Stomach (tissue), 9 donors: ENCODE results near the gene ADH5. TPM values are rescaled to one million over a fixed set of nuclear protein-coding genes. Genes with fewer than 3 reads are reported as not detected.

ENCODE experiments used
- DNase-seq, 2 donors: peaks; one replicate each; pipeline versions ENCODE4 v3.0.0 to v3.0.0-alpha.2; 2013 to 2019
- H3K27ac ChIP-seq, 5 donors: fragments of 200-600 bp in 4 of 5; sonication (generic) in 4 of 5; one replicate each; pipeline ENCODE4 v1.5.1; 2013 to 2019; ENCODE audit warnings: mild to moderate bottlenecking in 1 of 5, moderate library complexity in 1 of 5
- H3K27me3 ChIP-seq, 3 donors: fragments of 200-600 bp; sonication (generic); one replicate each; pipeline ENCODE4 v1.5.1; 2017 to 2019; ENCODE audit warnings: mixed run types in 1 of 3
- H3K36me3 ChIP-seq, 4 donors: fragments of 200-600 bp; sonication (generic); 1 replicate in 3 of 4; 2 replicates in 1 of 4; pipeline ENCODE4 v1.5.1; 2016 to 2019
- H3K4me1 ChIP-seq, 4 donors: fragments of 200-600 bp; sonication (generic); one replicate each; pipeline ENCODE4 v1.5.1; 2016 to 2019
- H3K4me3 ChIP-seq, 4 donors: fragments of 200-600 bp; sonication (generic) in 3 of 4; one replicate each; pipeline ENCODE4 v1.5.1; 2016 to 2019; ENCODE audit warnings: mild to moderate bottlenecking in 1 of 4
- H3K9me3 ChIP-seq, 4 donors: fragments of 200-600 bp; sonication (generic); one replicate each; pipeline ENCODE4 v1.5.1; 2016 to 2019
- EP300 ChIP-seq: sonication (generic); formaldehyde crosslinking; IDR thresholded peaks from one replicate; pipeline ENCODE4 v1.6.1; 2017; ENCODE audit warnings: antibody characterized with exemption
- POLR2A ChIP-seq, 4 donors: fragments of 450-650 bp; IDR thresholded peaks; one replicate each; pipeline ENCODE4 v1.6.1; 2016; ENCODE audit warnings: antibody characterized with exemption in 4 of 4, control low read depth in 2 of 4, mild to moderate bottlenecking in 1 of 4, moderate library complexity in 1 of 4
- POLR2AphosphoS5 ChIP-seq, 3 donors: sonication (generic); formaldehyde crosslinking; IDR thresholded peaks; one replicate each; pipeline ENCODE4 v1.6.1; 2016; ENCODE audit warnings: antibody characterized with exemption in 3 of 3
- WGBS, 5 donors: extraction: QIAGEN DNeasy Blood & Tissue Kit in 3 of 5; methylation state at CpG; one replicate each; pipeline versions ENCODE4 v1.1.5 to v1.1.7; 2013 to 2018; 5-methylcytosine and 5-hydroxymethylcytosine counted together
- intact Hi-C: fragments of 100-400 bp; cut with DNase I; formaldehyde crosslinking; loops from one replicate; pipeline ENCODE4 v1.15.1; 2023; ENCODE audit warnings: low total_unique reads
- polyA plus RNA-seq, 3 donors: library from polyadenylated mRNA; stranded (reverse); fragments of 200-250 nt; gene quantifications; one replicate each; pipeline ENCODE4 v1.2.3, GENCODE V29; 2013
- total RNA-seq, 5 donors: library from RNA; depleted of rRNA; stranded (reverse); fragments of >200 nt; gene quantifications; one replicate each; pipeline versions ENCODE4 v1.1.0 to v1.2.3, GENCODE V29; 2014 to 2016
- TF ChIP-seq, protein P1 (sequence below), 7 experiments: fragments of 450-650 bp in 4 of 7; fragments of 200-600 bp in 3 of 7; sonication (generic) in 3 of 7; IDR thresholded peaks; one replicate each; pipeline ENCODE4 v1.5.1; 2016 to 2019; ENCODE audit warnings: antibody characterized with exemption in 7 of 7, control low read depth in 2 of 7, mild to moderate bottlenecking in 1 of 7
- donor health status: healthy with polysubstance abuse.
- donor health status: Bipolar disorder and iron deficiency.
- donor health status: healthy.

The ADH5 gene
- total and polyA plus RNA-seq, 8 donors = 63.0 to 162 (median 136) TPM

DNA sequence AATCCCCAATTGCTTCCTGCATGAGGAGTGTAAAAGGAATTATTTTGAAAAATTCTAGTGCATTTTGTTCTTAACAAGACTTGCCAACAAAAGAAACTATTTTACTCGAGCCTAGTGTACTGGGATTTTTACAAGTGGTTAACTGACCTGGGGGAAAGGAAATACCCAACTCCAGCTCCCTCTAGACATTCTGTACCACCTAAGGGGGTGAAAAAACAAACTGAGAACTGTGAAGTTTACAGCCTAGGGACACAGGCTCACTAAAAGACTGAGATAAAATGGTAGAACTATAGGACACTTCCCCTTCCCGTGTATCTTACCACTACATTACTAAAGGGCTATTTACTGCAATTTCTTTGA, 2.6 kb upstream of the ADH5 start:
- TF ChIP-seq EP300 (no peak), POLR2AphosphoS5 (IDR thresholded peaks at IDR 0.05) (no peak), POLR2A (IDR thresholded peaks at IDR 0.05) (no peak)
- TF ChIP-seq, protein P1, sequence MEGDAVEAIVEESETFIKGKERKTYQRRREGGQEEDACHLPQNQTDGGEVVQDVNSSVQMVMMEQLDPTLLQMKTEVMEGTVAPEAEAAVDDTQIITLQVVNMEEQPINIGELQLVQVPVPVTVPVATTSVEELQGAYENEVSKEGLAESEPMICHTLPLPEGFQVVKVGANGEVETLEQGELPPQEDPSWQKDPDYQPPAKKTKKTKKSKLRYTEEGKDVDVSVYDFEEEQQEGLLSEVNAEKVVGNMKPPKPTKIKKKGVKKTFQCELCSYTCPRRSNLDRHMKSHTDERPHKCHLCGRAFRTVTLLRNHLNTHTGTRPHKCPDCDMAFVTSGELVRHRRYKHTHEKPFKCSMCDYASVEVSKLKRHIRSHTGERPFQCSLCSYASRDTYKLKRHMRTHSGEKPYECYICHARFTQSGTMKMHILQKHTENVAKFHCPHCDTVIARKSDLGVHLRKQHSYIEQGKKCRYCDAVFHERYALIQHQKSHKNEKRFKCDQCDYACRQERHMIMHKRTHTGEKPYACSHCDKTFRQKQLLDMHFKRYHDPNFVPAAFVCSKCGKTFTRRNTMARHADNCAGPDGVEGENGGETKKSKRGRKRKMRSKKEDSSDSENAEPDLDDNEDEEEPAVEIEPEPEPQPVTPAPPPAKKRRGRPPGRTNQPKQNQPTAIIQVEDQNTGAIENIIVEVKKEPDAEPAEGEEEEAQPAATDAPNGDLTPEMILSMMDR (IDR thresholded peaks at IDR 0.05) = no peak
- Histone ChIP-seq H3K4me3 (no peak overlapping the region), H3K27me3 (no peaks in the 10 kb centered on the region), H3K36me3 (no peaks in the 10 kb centered on the region), H3K27ac (no peak overlapping the region), H3K9me3 (no peaks in the 10 kb centered on the region), H3K4me1 (peaks cover 11 to 38% (median 25%) of the 10 kb centered on the region in 4 donors)
- intact Hi-C loops = no loop called here
- DNase-seq = no peak
- WGBS, 5 donors = 46 to 60% (median 55%) methylated on average over 2 of the region's 2 CpGs

DNA sequence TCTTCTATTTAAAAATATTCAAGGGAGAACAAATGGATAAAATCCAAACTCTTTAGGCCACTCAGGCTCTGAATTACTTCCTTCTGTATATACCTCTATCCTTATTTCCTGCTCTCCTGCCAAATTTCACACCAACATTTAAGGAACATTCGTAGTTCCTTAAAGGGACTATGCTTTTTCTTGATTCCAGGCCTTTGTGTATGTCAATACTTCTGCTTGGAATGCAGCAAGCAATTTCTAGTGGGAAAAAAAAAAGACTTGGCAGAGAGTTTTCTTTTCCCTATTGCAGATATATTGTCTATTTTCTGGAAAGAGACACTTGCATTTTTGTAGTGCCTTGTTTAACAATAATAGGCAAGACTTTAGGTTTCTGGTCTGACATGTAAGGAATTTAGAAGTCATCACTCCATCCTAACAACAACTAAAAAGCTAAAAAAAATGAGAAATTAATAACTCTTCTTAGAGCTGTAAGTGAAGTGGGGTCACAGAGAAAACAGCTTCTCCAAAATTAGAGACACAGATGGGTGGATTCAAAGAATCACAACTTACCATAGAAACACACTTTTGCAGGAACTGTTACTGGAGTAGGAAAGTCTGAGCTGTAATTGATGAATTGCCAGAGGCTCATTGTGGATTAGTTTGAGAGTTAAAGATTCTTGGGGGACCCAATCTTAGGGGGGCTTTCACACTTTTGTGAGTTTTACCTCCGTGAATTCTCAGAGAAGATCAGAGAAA, 2.1 kb upstream of the ADH5 start:
- Histone ChIP-seq H3K27me3 (no peaks in the 10 kb centered on the region), H3K4me1 (peaks cover 11 to 43% (median 29%) of the 10 kb centered on the region in 4 donors), H3K9me3 (no peaks in the 10 kb centered on the region), H3K27ac (peak overlapping the region in 1 of 5 donors; percentile 16), H3K36me3 (peaks cover 0 to 1% (median under 1%) of the 10 kb centered on the region in 4 donors), H3K4me3 (peak overlapping the region in 2 of 4 donors; percentile 75 to 83)
- no peak for TF ChIP-seq EP300
- no peak for TF ChIP-seq POLR2AphosphoS5 (IDR thresholded peaks at IDR 0.05)
- TF ChIP-seq POLR2A (IDR thresholded peaks at IDR 0.05) = no peak
- TF ChIP-seq, protein P1 (IDR thresholded peaks at IDR 0.05) = no peak
- intact Hi-C loops = no loop called here
- 65 to 81% (median 69%) methylated on average over 2 of the region's 2 CpGs for WGBS, 5 donors
- DNase-seq = peak in 1 of 2 donors; percentile 31

DNA sequence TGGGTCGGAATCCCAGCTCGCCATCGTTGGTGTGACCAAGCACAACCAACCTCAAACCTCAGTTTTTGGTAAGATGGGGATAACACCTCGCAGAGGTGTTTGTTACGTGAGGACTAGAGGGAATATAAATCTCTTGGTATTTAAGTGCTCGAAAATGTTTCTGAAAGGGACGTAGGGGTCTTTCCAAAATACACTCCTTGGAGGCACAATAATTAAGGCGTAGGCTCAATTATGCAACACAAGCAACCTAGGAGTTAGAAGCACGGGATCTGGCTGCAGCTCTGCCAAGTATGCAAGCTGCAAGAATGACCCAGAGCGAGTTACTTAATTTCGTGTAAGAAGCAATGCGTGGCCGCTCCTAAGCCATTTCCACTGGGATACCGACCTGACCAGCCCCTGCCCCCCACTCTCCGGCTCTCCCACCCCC, 552 bp downstream of the ADH5 start:
- H3K4me3 ChIP-seq = peak overlapping the region; percentile 72 to 83 (median 75)
- intact Hi-C loops = no loop called here
- no peaks in the 10 kb centered on the region for H3K27me3 ChIP-seq
- no peaks in the 10 kb centered on the region for H3K9me3 ChIP-seq
- 1 to 2% (median 1%) methylated on average over 10 to 15 of the region's 15 CpGs for WGBS, 5 donors
- peak overlapping the region; percentile 90 to 98 (median 97) for H3K27ac ChIP-seq
- peaks cover 11 to 60% (median 41%) of the 10 kb centered on the region in 4 donors for H3K4me1 ChIP-seq
- TF ChIP-seq POLR2AphosphoS5 (IDR thresholded peaks at IDR 0.05) = peak in 2 of 3 donors; percentile 43 to 48
- TF ChIP-seq, protein P1 (IDR thresholded peaks at IDR 0.05) = no peak
- TF ChIP-seq EP300 = no peak
- no peak for TF ChIP-seq POLR2A (IDR thresholded peaks at IDR 0.05)
- peak; percentile 69 to 81 for DNase-seq
- H3K36me3 ChIP-seq = peaks cover 20 to 27% (median 26%) of the 10 kb centered on the region in 4 donors

DNA sequence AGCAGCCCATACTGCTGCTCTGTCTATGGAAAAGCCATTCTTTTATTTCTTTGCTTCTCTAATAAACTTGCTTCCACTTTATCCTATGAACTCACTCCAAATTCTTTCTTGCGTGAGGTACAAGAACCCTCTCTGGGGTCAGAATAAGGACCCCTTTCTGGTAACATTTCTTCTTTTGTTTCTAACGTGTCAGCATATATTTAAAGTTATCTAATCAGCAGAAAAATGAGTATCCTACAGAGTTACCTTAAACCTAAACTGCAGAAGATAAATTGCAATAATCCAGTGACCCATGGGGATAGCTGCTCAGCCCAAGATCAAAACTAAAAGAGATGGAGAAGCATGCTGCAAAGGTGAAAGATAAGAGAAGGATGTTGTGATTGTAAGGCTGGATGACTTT, 4.0 kb downstream of the ADH5 start:
- Histone ChIP-seq H3K4me3 (no peak overlapping the region), H3K9me3 (no peaks in the 10 kb centered on the region), H3K4me1 (peaks cover 11 to 68% (median 41%) of the 10 kb centered on the region in 4 donors), H3K27ac (no peak overlapping the region), H3K36me3 (peaks cover 45 to 62% (median 60%) of the 10 kb centered on the region in 4 donors), H3K27me3 (no peaks in the 10 kb centered on the region)
- WGBS, 5 donors = 81 to 93% (median 87%) methylated on average over 2 of the region's 2 CpGs
- DNase-seq = no peak
- intact Hi-C loops = no loop called here
- TF ChIP-seq, protein P1 (IDR thresholded peaks at IDR 0.05) = no peak
- TF ChIP-seq POLR2AphosphoS5 (IDR thresholded peaks at IDR 0.05) (no peak), EP300 (no peak), POLR2A (IDR thresholded peaks at IDR 0.05) (no peak)
